NCI-H1048 (cell line): ENCODE data around the gene STYXL2.

Source experiments
- DNase-seq: peaks from one replicate; lab custom pipeline; 2025; lab: John Stamatoyannopoulos, UW

The STYXL2 gene

DNA sequence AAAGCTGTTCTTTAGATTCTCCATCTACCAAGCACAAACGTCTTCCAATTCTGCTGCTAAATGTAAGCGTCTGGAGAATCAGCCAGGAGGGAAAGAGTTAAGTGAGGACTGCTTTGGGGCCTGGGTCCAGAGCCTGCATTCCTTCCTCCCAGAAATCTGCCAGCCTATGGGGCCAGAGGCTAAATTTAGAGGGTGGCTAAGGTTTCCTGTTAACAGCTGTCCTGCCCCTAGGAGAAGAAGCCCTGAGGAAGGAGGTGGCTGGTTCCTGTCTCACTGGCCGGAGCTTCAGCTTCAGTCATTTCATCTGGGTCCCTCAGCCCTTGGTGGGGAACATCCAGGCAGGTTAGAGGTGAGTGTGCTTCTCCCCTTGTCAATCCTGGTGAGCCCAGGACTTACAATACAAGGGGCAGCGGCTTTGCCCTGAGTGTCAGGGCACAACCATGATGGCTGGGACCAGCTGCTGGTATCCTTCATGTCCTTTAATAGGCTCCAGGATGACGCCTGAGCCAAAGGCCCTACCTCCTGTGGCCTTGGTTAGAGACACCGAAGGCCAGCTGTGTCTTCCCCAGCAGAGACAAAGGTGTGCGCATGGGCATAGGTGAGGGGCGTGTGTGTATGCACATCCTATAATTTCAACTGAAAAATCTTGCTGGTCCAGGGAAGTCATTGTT lies at the start of gene STYXL2:
STYXL2 (plus strand) TSS at position 230 of the 671 bp plus-strand sequence. CDS start 775 bp downstream, outside the sequence.
- no peak for DNase-seq

DNA sequence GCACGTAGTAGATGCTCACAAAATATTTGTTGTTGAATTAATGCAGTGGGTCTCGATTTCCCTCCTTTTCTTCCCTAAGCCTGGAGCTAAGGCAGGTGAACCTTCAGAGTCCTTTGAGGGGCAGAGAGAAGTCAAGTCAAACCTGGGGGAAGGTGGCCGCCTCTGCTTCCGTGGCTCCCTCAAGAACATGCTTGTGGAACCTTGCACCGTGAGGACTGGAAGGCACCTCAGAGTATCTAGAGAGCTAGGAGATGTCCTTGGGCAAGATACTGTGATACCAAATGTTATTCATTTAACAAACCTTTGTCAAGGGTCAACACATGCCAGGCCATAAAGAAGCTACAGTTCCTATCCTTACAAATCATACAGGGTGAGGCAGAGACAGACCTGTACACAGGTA lies 42.0 kb upstream of the STYXL2 start:
- DNase-seq = no peak

DNA sequence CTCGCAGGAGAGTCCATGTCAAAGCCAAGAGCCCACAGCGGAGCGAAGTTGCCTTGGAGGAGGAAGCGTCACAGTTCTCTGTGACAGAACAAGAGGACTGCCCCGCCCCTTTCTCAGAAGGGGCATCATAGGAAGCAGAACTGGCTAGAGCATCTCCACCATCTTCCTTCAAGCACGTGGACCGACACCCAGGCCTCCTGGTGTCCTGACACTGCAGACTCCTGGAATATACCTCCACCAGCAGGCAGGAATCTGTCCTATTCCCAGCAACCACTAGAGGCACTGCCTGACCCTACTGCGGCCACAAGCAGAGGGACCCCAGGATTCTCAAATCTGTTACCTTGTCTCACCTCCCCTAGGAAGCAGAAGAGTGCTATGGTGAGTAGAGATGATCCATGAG lies 41.5 kb upstream of the STYXL2 start:
- DNase-seq = no peak

DNA sequence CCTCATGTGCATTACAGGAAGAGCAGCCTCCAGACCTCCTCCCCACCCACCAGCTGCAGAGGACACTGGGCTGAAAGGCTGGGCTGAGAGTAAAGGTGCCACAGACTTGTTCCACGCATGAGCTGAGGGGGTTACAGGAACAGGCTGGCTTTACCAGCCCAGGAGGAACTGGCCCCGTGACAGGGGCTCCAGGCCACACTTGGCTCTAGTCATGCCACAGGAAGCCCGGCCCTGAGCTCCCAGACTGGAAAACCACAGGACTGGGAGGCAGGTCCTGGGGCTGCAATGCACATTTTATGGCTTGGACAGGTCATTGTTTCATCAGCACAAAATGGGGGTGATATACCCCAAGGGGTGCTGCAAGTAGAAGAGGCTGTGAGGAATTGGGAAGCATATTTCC lies 39.3 kb upstream of the STYXL2 start:
- DNase-seq = no peak

DNA sequence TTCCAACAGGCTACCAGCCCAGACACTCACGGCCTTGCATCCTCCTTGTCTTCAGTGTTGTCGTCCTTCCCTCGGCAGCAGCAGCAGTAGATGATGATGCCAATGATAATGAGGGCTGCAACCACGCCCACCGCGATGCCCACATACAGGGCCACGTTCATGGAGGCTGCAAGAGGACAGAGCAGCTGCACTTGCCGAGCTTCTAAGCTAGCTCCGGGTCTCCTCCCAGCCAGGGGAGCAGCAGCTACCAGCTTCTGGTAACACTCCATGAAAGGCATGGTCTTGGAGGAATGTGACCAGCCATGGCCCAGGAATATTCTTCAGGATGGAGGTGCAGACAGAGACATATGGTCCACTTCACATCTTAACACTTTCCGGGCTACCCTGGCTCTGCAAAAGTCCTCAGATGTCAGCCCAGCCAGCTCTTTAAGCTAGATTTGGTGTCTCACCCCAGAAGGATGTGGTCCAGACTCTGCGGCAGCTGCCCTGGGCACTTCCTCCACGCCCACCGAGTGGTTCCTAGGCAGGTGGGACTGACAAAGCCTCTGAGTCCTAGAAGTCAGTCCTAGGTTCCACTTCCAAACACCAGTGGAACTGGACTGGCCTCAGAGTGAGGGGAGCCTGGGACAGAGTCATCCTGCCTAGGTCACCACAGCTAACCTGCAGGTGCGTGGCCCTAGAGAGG lies 38.8 kb upstream of the STYXL2 start:
- no peak for DNase-seq

DNA sequence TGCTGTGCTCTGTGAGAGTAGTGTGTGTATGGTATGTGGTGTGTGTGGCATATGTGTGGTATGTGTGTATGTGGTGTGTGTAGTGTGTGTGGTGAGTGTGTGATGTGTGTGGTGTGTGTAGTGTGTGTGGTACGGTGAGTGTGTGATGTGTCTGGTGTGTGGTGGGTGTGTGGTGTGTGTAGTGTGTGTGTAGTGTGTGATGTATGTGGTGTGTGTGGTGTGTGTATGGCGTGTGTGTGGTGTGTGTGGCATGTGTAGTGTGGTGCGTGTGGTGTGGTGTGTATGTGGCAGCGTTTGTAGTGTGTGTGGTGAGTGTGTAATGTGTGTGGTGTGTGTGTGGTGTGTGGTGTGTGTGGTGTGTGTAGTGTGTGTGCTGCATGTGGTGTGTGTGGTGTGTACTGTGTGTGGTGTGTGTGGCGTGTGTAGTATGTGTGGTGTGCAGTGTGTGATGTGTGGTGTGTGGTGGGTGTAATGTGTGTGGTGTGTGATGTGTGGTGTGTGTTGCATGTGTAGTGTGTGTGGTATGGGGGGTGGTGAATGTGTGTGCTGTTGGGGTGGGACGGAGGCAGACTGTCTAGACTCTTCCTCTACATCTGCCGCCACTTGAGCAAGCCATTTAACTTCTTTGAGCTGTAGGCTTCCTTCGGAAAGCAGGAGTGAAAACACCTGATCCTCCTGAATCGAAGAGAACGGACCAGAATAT lies 37.2 kb upstream of the STYXL2 start:
- no peak for DNase-seq

DNA sequence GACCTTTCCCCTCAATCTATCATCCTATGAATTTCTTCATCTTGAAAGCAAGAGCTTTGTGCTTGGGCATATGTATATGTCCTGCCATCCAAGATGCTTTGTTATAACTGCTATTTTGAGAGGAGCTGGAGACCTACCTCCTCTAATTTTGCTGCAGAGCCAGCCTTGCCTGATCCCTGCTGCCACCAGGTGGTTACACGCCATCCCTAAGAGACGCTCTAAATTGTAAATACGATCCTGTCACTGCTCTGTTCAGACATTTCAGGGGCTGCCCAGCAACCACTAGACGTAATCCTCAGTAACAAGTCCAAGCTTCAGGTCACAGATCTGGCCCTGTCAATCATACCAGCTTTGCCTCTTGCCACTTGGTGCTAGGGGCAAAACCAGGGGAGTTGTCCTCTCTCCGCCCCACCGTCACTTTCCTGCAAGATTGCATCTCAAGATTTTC lies 36.6 kb upstream of the STYXL2 start:
- DNase-seq = peak; percentile 15

DNA sequence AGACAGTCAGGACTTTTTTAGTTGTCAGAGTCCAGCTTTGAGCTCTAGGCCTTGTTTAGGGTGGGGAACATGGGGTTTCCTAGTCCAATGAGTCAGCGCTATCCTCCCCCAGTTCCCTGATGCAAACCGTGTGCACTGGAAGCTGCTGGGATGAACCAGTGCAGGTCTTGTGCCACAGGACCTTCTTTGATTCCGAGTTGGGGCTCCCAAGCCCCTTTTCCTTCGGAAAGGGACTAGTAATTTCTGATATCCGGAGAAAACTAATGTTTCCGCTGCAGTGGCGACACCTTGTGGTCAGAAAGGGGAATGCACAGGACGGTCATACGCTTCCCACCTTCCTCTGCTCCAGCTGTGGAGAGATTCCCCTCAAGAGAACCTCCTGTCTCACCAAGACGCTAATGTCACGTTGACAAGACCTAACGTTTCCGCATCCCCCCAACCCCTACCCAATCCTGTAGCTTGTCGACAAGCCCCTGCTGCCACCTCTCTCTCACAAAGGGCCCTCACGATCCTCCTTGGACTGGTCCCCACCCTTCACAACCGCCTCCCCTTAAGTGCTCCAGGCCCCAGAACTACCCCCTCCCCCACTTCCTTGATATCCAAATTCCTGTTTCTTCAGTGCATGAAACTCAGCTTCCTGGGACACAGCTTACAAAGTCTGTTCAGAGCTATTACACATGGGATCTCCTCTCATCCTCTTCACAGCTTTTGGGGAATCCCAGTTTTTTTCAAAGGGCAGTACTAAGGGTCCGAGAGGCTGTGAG lies 34.6 kb upstream of the STYXL2 start:
- peak; percentile 60 for DNase-seq

DNA sequence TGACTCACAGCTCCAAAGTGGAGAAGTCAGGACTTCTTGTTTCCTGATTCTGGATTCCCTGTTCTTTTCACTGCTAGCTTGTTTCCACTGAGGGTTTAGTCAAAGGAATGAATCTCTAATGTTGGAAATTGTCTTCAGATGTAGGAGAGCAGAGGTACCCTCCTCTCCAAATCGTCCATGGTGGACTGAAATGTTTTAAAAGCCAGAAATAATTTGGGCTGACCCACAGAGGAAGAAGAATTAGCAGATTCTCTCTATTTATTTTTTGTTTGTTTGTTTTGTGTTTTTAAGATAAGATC lies 34.1 kb upstream of the STYXL2 start:
- DNase-seq = no peak

DNA sequence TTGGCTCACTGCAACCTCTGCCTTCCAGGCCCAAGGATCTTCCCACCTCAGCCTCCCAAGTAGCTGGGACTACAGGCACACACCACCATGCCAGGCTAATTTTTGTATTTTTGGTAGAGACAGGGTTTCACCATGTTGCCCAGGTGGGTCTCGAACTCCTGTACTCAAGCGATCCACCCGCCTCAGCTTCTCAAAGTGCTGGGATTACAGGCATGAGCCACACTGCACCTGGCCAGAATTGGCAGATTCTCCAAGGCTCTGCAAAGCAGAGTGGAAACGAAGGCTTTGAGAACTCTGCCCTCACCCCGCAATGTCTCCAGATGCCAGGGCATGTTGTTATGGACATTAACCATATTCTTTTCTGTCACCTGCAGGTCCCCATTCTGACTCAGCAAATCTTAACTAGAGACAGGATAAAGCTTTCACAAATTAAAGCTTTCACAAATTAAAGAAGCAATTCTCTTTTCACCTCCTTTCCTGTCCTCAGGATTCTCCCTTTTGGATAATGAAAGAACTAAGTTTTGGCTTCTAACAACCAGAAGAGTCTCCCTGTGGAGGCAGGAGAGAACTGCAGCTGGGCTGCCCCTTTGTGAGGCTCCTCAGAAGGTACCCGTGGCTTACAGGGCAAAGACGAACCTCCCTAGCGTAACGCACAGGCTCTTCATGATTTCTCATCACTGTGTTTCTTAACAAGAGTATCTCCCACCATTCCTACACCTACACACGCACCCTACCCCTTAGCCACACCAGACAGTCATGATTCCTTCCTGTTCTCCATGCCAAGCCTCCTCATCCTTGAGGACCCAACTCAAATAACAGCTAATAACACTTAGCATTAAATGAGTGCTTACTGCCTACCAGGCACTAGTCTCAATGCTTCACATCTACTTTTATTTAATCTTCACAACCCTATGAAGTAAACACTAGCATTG lies 33.5 kb upstream of the STYXL2 start:
- no peak for DNase-seq

DNA sequence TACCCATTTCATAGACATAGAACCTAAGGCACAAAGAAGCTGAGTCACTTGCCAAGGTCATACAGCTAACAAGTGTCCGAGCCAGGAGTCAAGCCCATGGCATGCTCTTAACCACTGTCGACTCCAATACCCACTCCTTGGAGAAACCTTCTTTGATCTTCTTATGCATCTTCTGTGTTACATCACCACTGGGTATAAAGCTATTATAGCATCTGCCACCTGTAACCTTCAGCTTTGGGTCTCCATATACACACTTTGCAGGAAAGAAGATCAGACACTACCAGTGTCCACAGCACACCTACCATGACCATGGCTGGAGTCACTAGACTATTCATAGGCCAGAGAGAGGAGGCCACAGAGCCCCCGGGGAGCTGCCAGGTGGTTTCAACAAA lies 32.8 kb upstream of the STYXL2 start:
- no peak for DNase-seq

DNA sequence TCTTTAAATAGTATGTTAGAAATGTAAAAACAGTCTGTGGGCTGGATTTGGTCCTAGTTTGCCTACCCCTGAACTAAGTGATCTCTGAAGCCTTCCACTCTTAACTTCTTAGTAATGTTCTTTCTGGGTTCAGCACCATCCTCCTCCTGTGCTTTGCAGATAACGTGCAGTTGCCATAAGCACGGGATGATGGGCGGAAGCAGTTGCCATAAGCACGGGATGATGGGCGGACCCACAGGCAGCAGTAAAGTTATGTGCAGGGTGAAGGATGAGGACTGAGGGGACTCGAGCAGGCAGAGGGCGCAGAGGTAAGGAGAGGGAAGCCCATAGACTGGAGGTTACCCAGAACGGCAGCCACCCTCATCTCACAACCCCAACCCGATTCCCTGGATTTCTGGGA lies 29.3 kb upstream of the STYXL2 start:
- no peak for DNase-seq

DNA sequence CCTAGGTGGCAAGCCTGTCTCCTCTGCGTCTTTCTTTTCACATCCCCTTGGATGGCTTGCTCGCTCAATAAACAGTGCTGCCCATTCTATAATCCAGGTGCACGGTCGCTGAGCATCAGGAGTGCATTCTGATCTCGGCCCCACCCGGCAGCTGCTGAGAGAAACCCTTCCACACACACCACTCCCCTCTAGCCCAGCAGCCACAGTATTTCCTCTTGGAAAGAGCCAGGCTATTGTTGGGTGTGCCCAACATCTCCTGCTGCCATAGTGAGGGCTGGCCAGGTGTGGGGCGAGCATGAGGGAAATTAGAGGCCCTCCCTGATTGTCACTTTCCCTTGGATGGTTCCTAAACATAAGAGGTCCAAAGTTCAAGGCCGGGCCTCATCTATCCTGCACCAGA lies 28.4 kb upstream of the STYXL2 start:
- no peak for DNase-seq

DNA sequence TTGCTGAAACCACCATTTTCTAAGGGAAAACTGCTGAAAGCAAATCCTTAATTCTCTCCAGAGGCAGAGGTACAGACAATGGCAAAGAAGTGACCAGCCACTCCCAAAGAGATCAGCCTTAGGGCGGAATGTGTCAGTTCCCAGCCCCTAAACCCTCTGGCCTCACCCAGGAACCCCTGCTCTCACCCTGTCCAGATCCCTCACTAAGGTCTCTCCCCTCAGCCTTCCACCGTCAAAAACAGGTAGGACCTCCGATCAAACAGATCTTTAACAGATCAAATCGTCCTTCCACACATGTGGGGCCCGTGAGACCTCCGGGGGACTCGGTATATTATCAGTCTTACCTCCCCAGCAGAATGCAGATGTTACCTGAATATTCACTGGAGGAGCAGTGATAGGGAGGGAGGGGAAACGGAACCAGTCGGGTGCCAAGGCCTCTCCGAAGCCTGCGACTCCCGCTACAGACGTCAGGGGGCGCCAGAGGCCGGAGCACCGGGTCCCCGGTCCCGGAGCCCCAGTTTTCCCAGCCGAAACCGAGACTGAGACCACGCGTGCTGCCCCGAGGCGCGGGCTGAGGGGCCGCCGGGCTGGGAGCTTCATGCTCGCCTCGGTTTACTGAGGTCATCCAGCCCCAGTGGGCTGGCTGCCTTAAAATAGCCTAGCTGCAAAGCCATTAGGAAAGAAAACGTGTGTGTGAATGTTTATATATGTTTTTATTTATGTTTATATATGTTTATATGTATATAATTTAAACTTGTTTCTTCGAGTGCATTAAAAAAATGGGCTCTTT lies 27.3 kb upstream of the STYXL2 start:
- peak; percentile 72 for DNase-seq

DNA sequence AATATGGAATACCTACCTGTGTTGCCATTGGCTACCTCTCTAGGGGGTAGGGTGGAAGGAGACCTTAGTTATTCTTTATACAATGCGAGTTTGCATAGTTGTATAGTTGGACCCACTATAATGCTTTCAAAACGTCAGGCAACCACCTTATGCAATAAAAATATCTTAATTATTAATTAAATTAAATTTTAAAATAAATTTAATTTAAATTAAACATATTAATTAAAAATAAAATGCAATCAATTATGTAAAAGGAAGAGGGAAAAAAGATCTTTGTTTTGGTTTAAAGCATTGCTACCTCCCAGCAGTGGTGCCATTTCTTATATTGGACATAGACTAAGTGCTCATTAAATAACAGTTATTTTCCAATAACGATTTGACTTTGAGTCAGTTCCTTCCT lies 26.0 kb upstream of the STYXL2 start:
- DNase-seq = no peak

DNA sequence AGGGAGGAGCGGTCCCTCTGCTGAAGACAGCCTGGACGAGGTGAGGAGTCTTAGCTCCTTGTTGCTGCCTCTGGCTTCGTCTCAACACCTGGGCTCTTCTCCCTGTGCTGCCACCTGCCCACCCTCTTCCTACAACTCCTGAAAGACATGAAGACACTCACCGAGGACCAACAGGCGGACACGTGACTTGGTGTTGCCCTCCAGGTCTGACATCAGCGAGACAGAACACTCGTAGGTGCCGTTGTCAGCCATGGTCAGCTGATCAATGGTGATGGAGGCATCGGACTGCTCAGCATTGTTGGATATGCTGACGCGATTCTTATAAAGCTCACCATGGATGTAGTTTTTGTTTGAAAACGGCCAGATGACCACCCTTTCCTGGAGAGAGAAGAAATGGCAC lies 25.1 kb upstream of the STYXL2 start:
- no peak for DNase-seq

DNA sequence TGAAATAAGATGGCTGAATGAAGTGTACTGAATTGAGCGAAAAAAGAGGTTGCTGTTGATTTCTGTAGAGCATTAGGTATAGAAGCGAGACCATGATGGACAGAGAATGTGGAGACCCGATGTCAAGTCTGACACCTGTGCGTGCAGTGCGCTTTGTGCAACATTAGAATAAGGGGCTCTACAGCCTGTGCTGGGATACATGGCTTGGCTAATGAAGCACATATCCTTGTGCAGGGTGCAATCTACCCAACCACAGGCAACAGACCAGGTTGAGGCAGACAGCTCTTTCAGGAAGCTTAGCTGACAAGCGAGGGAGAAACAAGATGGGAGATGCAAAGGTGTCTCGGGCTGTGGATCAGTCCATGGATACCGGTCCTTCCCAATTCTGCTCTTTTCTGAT lies 22.6 kb upstream of the STYXL2 start:
- no peak for DNase-seq

DNA sequence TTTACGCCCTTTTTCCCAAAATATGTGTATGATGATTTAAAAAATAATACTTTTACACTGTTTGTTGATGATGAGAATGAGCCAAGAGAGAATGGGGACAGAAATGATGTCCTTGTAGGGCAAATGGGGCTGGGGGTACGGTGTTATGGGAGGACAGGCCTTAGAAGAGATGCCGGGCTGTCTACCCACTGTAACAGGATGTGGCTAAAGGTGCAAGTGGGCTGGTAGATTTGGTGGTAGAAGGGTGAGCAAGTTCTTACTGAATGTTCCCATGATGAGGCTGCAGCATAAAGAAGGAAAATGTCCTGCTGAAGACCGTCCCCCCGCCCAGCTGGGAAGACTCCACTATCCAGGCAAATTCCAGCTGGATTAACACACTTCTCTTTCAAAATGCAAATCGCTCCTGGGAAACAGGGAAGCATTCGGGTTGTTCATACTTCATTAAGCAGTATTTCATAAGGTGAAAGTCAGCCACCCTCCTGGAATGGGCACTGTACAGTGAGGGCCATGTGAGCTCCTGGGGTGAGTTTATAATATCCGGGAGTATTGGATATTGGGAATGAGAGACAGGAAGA lies 17.7 kb upstream of the STYXL2 start:
- DNase-seq = no peak

DNA sequence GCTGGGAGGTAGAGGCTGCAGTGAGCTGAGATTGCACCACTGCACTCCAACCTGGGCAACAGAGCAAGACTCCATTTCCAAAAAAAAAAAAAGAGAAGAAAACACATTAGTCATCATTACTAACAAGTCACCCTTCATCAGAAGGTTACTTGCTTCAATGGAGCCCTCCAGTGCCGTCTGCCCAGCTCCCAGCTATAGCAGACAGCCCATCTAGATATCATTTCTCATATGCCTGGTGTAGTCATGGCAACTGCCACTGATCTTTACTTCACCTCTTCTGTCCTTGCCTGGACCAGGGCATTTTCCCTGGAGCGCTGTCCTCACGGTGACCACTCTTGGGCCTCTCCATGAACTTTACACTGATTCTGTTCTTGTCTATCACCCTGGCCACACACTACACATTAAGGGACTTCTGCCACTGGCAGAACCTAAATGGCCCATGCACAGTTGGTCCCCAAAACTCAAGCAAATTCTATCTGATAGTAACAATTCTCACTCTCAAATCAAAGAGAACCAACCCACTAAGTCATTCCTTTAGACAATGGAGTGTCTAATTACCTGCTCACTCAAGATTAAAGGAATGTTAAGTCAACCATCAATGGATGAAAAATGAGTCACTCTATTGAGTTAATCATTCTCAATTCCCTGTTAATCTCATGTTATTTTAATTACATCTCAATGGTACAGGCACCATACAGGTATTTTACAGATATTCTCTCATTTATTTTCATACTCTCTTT lies 16.6 kb upstream of the STYXL2 start:
- DNase-seq = no peak

DNA sequence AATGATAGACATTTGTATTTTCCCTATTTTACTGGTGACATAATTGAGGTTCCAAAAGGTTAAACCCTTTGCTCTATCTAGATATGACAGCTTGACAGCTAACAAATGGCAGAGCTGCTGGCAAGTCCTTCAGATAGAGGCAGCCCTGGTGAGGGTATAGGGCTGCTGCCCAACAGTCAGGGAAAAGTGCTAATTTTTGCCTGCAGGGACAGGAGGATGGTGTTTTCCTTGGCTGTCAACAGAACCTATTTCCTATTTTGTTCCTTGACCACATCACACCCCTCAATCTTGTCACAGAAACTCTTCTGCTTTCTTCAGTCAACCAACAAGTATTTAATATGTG lies 16.0 kb upstream of the STYXL2 start:
- no peak for DNase-seq
